GM20000 (cell line): ENCODE data around the gene LGR5.
"Not testable (repeated sequence)": the region's sequence is repeated elsewhere in the genome, so short reads cannot be mapped to it uniquely, and the experiment has no call there.

ENCODE experiments used
- DNase-seq: peaks from one replicate; pipeline ENCODE4 v3.0.0; 2012; ENCODE audit warnings: low spot score
- TF ChIP-seq, protein P1 (sequence below): IDR thresholded peaks from 2 replicates; pipeline ENCODE4 v1.5.1; 2012; ENCODE audit warnings: mild to moderate bottlenecking, control low read depth; ENCODE audit errors: extremely low read depth, missing control alignments

The LGR5 gene

DNA sequence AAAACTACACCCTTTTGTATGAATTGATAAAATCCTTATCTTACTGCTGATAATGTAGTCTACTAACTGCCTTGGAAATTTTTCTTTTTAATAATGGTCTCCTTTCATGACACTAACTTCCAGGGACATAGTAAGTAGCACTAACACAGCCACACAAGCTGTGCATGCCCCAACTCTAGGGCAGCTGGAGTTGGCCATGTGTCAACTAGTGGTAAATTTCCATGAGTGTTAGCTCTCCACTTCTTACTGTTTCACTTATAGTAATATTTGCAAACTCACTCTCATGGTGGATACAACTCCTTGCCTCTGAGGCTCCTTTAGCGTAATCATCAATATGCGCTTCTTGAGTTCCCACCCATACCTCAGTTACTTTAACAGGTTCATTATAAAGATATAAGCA, 38.0 kb downstream of the LGR5 start:
- no peak for DNase-seq
- TF ChIP-seq, protein P1, sequence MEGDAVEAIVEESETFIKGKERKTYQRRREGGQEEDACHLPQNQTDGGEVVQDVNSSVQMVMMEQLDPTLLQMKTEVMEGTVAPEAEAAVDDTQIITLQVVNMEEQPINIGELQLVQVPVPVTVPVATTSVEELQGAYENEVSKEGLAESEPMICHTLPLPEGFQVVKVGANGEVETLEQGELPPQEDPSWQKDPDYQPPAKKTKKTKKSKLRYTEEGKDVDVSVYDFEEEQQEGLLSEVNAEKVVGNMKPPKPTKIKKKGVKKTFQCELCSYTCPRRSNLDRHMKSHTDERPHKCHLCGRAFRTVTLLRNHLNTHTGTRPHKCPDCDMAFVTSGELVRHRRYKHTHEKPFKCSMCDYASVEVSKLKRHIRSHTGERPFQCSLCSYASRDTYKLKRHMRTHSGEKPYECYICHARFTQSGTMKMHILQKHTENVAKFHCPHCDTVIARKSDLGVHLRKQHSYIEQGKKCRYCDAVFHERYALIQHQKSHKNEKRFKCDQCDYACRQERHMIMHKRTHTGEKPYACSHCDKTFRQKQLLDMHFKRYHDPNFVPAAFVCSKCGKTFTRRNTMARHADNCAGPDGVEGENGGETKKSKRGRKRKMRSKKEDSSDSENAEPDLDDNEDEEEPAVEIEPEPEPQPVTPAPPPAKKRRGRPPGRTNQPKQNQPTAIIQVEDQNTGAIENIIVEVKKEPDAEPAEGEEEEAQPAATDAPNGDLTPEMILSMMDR: no peak

DNA sequence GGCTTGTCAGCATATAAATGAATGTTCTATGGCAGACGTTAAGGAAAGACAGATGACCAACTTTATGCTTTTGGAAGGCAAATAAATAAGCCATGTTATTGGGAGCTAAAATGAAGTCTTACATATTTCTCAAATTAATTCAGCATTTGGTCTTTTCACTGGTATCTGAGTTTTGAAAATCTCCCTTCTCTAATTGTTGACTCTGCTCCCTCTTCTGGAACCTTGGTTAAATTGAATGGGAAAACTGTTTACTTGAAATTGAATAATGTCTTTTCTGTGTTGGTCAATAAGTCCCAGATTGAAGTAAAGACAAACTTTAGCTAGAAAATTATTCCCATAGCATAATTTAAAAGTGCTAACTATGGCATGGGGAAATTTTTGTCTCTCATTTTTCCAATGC, 38.7 kb downstream of the LGR5 start:
- TF ChIP-seq, protein P1: no peak
- no peak for DNase-seq

DNA sequence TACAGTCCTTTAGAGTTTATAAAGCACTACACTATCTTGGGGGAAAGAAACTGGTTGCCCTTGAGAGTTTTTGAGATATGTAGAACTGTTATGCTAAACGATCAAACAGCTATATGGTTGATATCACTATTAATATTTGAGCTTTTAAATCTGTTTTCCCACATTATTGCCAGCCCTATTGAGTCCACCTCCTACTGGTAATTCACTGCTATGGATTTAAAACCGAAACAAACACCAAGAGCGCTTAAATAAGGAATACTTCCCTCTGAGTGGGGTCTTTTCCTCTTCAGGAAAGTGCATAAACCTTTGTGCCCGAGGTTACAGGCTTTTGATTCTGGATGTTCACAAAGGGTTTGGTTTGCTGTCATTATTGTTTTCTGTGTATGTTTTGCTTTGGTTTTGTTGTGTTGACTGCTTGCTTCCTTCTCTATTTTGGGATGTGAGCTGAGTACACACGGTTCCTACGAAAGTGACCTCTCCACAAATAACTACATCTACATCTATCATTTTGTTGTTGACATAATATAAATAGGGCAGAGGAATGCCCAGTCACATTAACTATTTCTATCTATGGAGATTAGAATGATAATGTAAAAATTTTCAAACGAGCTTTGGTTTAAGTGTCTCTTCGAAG, 44.8 kb downstream of the LGR5 start:
- TF ChIP-seq, protein P1: no peak

DNA sequence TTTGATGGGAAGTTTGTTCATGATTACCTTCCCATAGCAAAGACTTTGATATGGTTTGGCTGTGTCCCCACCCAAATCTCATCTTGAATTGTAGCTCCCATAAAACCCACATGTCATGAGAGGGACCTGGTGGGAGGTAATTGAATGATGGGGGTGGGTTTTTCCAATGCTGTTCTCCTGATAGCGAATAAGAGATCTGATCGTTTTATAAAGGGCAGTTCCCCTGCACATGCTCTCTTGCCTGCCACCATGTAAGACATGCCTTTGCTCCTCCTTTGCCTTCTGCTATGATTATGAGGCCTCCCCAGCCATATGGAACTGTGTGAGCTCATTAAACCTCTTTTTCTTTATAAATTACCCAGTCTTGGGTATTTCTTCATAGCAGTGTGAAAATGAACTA, 51.2 kb downstream of the LGR5 start:
- not testable (repeated sequence) for DNase-seq

More for the DNA sequence above, 44.8 kb downstream of the LGR5 start:
- no peak for DNase-seq

DNA sequence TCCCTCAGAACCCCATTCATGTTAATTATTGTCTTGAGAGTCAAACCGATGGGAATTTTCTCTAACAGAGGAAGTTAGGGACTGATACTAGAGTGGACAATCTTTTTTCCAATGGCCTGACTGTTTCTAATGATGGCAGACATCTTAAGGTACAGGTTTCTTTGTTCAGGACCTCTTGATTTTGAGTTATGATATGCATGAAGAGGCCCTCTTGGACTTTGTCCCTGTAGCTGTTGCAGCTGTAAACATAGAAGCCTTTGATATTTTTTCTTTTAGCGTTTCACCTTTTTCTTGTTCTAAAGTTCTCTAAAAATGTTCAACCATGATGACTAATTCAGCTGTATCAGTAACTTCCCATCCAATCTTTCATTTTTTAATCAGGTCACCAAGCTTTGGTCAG, 53.0 kb downstream of the LGR5 start:
- no peak for DNase-seq
- TF ChIP-seq, protein P1: no peak

DNA sequence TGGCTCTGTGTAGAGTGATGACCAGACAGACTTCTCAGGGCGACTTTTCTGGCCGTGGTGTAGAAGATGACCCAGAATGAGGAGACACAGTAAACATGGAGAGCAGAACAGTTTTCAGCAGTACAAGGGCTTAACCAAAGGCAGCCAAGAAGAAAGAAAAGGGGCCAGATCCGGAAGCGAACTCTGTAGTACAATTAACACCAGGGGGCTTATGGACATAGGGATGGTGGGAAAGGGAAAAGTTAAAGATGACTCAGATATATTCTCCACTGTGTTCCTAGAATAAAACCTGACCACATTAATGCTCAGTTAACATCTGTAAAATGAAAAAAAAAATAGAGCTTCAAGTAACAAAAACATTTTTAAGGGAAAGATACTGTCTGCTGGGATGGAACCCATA, 60.2 kb downstream of the LGR5 start:
- no peak for DNase-seq
- TF ChIP-seq, protein P1: no peak

DNA sequence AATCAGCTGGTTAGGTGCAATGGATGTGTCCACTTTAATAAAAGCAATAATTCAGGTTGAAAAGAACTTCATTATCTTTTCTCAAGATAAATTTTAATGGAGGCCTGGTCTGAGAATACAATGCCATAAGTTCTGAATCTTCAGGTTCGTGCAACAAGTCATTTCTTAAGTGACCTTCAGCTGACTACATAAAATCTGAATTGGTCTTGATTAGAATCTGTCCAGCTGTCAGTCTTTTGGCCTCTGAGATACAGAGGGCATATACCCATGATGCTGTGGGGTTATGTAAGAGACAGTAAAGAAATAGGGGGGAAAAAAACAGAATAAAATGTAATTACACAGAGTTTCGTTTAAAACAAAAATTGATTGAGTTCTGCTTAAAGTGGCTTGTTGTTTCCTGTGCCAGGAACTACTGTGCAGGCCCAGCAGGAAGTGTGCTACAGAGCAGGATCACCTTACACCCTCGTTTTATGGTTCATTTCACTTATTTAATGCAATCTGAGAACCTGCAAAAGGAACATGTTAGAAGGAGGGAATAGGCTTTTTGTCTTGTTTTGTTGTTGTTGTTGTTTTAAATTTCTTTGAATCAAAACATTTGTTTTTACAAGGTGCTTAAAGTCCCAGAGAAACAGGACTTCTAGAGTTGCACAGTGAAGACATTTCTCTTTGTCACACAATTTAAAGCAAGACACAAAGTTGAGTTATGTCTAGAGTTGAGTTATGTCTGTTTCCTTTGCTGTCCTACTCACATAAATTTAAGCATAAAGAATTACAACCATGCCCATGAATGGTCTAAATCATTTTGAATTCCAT, 64.2 kb downstream of the LGR5 start:
- DNase-seq: no peak
- TF ChIP-seq, protein P1: no peak
